GM12873 (cell line): Measurements from ENCODE around the gene GTF2F2.

Source experiments
- CTCF ChIP-seq: IDR thresholded peaks from 2 replicates; pipeline ENCODE4 v1.5.1; 2012; ENCODE audit warnings: low read depth, mild to moderate bottlenecking, moderate library complexity, low read length, control low read depth; ENCODE audit not compliant: insufficient read depth; ENCODE audit errors: missing control alignments

GTF2F2 gene

DNA sequence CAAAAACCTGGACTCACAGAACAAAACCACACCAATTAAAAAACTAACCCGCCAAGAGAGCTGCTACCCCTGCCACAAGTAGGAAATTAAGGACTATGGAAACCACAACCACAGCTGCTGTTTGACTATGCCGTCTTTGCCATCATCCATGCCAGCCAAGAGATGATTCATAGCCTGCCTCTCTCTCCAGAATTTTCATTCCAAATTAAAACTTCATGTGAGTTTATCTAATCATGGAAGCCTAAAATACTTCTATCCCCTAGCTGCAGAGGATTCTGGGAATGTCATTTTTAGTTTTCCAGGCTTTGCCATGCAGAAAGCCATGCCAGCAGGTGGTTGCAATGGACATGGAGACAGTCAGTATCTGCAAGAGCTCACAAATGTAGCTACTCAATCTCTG lies 27.6 kb upstream of the GTF2F2 start:
- no peak for TF ChIP-seq CTCF

- no peak for TF ChIP-seq CTCF
These were observed 19.6 kb upstream of the GTF2F2 start for GRCh38 chr13:45100573-45101262.

DNA sequence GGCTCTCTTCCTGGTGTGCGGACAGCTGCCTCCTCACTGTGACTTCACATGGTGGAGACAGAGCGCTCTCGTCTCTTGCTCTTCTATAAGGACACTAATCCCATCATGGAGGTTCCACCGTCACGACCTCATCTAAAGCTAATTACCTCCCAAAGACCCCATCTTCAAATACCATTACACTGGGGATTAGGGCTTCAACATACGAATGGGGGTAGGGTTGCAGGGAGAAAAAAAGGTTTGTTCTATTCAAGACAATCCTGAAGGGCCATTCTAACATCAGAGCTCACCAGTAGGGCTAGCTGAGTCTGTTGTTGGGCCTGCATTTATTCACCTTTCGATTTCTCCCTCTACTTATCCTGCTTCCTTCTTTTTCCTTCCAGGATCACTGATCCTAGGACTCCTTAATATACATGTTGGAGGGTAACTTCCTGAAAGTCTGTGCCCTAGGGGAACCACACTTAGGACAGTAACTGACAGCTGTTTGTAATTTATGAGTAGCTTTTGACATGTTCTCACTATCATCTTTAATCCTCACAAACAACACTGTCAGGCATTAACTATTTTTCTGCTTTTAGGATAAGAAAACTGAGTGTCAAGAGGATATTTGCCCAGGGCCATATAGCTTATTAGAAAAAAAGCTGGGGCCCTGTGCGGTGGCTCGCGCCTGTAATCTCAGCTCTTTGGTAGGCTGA lies 18.8 kb upstream of the GTF2F2 start:
- no peak for TF ChIP-seq CTCF

DNA sequence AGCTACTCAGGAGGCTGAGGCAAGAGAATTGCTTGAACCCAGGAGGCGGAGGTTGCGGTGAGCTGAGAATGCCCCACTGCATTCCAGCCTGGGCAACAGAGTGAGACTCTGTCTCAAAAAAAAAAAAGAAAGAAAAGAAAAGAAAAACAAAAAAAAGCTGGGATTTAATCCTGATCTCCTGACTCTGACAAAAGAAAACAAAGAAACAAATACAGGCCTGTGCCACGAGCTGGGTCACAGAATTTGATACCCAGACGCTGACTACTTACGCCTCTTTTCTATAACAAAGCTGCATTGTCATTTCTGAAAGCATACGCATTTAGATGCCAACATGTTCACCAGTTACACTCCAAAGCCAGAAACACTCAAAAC lies 18.2 kb upstream of the GTF2F2 start:
- no peak for TF ChIP-seq CTCF

- TF ChIP-seq CTCF, result no peak
These were observed 16.9 kb upstream of the GTF2F2 start for GRCh38 chr13:45103449-45103848.

GRCh38 chr13:45104261-45104660 lies 16.0 kb upstream of the GTF2F2 start:
- TF ChIP-seq CTCF, result no peak

DNA sequence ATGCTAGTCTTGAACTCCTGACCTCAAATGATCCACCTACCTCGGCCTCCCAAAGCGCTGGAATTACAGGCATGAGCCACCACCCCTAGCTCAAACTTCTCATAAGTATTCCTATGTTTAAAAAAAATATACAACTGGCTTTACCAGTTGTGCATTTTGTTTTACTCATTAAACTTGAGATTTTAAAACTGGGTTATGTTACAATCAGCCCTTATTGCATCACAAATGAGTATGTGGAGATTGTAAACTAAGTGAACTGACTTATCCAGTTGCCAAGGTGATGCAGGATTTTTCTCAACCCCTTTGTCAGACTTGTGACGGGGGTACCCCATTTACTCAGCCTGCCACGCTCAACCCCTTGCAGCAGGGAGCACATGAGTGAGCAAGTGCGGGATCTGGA lies 14.4 kb upstream of the GTF2F2 start:
- TF ChIP-seq CTCF, result no peak
